Activated naive CD8-positive, alpha-beta T cell (primary cell): Measurements from ENCODE around the gene SLC22A5.

Experiments used
- H3K27ac Mint-ChIP-seq: one replicate; pipeline ENCODE4 v1.8.0; 2021; ENCODE audit warnings: mixed read lengths
- H3K27me3 Mint-ChIP-seq: one replicate; pipeline ENCODE4 v1.8.0; 2021; ENCODE audit warnings: mixed read lengths
- H3K36me3 Mint-ChIP-seq: one replicate; pipeline ENCODE4 v1.8.0; 2021; ENCODE audit warnings: mixed read lengths
- H3K4me1 Mint-ChIP-seq: one replicate; pipeline ENCODE4 v1.8.0; 2021; ENCODE audit warnings: low read depth, mixed read lengths
- H3K4me3 Mint-ChIP-seq: one replicate; pipeline ENCODE4 v1.8.0; 2021; ENCODE audit warnings: mild to moderate bottlenecking, mixed read lengths
- H3K9me3 Mint-ChIP-seq: one replicate; pipeline ENCODE4 v1.8.0; 2021; ENCODE audit warnings: low read depth, mixed read lengths

SLC22A5 gene

DNA sequence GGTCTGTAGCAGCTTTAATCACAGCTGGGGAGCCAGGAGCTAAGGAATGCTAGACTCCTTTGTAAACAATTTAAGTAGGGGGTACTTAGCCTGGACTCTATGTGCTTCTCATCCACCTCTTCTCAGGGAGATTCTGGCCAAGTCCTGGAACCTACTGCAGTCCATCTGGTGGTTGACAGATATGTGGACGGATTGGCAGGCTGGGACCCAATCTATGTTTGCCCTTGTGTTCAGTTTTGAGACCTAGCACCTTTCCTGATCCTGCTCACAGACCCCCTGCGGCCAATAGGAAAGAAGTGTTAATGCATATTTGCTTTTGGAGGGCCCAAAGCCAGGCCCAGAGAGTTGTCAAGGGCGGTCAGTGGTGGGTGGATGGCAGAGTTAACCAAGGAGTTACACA is 6.4 kb downstream of the SLC22A5 start:
- H3K9me3 Mint-ChIP-seq = no peaks in the 10 kb centered on the region
- H3K27ac Mint-ChIP-seq = no peak overlapping the region
- no peak overlapping the region for H3K4me3 Mint-ChIP-seq
- peaks cover 17% of the 10 kb centered on the region for H3K4me1 Mint-ChIP-seq
- no peaks in the 10 kb centered on the region for H3K27me3 Mint-ChIP-seq
- peaks cover 4% of the 10 kb centered on the region for H3K36me3 Mint-ChIP-seq

DNA sequence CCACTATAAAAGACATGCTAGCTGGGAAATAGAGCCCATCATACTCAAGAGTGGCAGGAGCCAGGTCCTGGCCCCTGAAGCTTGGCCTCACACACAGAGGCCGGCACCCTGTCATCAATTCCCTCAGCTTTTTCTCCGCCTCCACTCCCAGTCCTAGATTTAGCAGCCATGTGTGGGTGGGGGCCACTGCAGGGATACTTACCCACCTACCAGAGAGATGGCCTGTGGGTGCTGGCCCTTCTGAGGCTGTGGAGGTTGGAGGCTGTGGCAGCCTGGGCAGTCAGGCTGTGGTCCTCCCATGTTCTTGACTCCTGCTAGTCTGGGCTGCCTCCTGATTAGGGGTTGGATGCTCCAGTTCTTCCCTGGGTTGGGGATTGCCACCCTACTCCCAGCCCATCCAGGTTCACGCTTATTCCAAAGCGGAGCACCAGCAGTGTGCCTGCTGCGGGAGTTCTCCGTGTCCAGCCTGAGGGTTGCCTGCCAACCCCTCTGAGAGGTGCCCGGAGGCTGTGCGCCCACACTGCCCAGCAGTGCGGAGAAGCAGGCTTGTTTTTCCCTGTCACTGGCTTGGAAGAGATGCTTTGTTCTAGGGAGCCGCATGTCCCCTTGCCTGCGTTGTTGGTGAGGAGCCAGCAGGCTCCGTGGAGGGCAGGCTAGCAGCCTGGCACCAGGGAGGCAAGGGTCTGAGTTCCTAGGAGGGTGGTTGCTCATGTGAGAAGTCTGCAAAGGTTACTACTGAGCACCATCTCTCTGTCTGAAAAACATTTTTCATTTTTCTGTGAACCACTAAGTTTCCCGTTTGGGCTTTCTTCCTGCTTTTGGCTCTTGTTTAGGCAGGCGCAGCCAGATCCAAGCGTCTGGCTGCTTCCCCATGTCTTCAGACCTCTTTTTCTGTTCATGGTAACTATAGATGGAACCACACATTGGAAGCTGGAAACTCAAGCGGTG is 7.5 kb downstream of the SLC22A5 start:
- Mint-ChIP-seq H3K27ac (no peak overlapping the region), H3K9me3 (no peaks in the 10 kb centered on the region)

DNA sequence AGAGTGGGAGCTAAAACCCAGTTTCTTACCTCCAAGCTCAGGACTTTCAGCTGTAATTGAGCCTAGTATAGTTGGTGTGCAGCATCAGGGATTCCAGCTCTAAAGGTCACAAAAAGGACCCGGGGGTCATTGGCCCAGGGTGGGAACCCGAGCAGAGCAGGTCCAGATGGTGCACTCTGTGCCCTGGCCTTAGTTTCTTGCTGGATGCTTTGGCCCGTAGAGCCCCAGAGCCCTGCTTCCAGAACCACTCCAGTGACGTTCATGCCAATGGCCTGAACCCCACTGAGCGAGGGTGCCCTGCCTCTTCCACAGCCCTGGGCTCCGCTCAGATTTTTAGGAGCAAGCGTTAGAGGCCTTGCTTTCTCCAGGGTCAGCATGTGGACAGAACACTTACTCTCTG is 8.2 kb downstream of the SLC22A5 start:
- Mint-ChIP-seq H3K36me3 (peaks cover 4% of the 10 kb centered on the region), H3K4me3 (no peak overlapping the region), H3K4me1 (peaks cover 2% of the 10 kb centered on the region), H3K9me3 (no peaks in the 10 kb centered on the region), H3K27ac (no peak overlapping the region), H3K27me3 (no peaks in the 10 kb centered on the region)

More for the DNA sequence above, 7.5 kb downstream of the SLC22A5 start:
- Mint-ChIP-seq H3K4me3 (no peak overlapping the region), H3K27me3 (no peaks in the 10 kb centered on the region), H3K36me3 (peaks cover 4% of the 10 kb centered on the region), H3K4me1 (peaks cover 7% of the 10 kb centered on the region)

DNA sequence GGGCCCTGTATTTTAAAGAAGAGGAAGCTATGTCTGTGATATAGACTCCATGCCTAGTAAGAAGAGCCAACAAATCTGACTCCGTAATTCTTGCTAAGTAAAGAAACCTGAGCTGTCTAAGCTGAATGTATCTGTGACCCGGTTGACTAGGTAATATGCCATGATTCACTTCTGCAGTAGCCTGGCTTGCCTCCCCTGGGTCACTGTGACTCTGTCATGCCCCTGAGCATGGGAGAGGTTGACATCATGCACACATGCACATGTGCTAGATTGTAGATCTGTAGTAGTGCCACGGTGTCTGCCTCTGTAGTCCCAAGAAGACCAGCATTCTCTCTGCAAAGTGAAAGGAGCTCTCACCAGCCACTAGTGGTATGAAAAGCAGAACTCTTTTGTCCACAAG is 9.1 kb downstream of the SLC22A5 start:
- H3K27me3 Mint-ChIP-seq = no peaks in the 10 kb centered on the region
- H3K36me3 Mint-ChIP-seq = peaks cover 4% of the 10 kb centered on the region
- H3K4me3 Mint-ChIP-seq = no peak overlapping the region
- no peaks in the 10 kb centered on the region for H3K9me3 Mint-ChIP-seq
- H3K4me1 Mint-ChIP-seq = no peaks in the 10 kb centered on the region
- no peak overlapping the region for H3K27ac Mint-ChIP-seq

DNA sequence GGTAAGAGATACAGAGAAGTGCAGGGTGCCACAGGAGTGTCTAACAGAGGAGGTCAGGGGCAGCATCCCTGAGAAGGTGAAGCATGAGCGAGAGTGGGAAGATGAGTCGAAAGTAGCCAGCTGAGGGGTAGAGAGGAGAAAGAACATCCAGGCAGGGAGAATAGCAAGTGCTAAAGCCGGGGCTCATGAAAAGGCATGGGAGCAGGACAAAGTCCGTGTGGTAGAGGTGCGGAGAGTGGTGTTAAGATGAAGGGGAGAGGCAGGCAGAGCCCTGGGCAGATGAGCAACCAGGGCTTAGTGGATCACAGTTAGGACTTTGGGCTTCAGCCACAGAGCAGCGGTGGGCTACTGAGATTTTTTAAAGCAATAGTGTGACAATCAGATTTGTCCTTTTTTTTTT is 10.5 kb downstream of the SLC22A5 start:
- Mint-ChIP-seq H3K36me3 (peaks cover 4% of the 10 kb centered on the region), H3K9me3 (no peaks in the 10 kb centered on the region)

DNA sequence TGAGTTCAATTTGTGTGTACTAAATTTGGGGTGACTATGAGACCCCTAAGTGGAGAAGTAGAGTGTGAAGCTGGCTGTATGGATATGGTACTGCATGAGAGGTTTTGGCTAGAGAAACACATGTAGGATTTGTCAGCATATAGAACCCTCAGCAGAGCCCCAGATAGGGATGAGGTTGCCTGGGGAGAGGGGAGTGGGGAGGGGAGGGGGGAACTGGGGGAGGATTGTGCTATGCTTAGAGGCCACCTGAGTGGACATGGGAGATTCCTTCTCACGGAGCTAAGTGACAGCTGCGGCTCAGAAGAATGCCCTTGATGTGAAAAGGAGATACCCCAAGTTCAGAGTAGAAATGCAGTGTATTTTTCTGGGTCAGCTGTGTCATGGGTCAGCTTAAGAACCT is 11.2 kb downstream of the SLC22A5 start:
- peaks cover 7% of the 10 kb centered on the region for H3K4me1 Mint-ChIP-seq
- H3K36me3 Mint-ChIP-seq = peaks cover 4% of the 10 kb centered on the region
- H3K27me3 Mint-ChIP-seq = no peaks in the 10 kb centered on the region
- H3K4me3 Mint-ChIP-seq = no peak overlapping the region
- no peaks in the 10 kb centered on the region for H3K9me3 Mint-ChIP-seq
- no peak overlapping the region for H3K27ac Mint-ChIP-seq

More for the DNA sequence above, 10.5 kb downstream of the SLC22A5 start:
- no peak overlapping the region for H3K27ac Mint-ChIP-seq
- H3K4me3 Mint-ChIP-seq = no peak overlapping the region
- peaks cover under 1% of the 10 kb centered on the region for H3K4me1 Mint-ChIP-seq
- no peaks in the 10 kb centered on the region for H3K27me3 Mint-ChIP-seq

DNA sequence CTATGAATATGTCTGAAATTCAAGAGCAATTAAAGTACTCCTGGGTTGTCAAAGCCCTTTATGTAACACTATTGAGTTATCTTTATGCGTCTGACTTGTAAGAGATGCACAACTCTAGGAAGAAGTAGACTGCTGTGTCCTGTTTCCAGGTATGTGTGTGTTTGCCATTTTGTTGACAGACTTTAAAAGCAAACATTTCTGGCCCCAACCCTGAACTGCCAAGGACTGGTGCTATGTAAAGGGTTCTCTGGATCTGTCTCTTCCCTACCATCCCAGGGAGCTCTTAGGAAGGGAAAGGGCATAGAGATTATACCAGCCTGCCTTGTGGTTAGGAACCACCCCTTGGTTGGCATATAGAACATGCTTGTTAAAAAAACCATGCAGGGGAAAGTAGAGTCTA is 12.1 kb downstream of the SLC22A5 start:
- Mint-ChIP-seq H3K9me3 (no peaks in the 10 kb centered on the region), H3K36me3 (peaks cover 4% of the 10 kb centered on the region), H3K4me1 (peaks cover 14% of the 10 kb centered on the region), H3K27ac (no peak overlapping the region), H3K27me3 (no peaks in the 10 kb centered on the region), H3K4me3 (no peak overlapping the region)

DNA sequence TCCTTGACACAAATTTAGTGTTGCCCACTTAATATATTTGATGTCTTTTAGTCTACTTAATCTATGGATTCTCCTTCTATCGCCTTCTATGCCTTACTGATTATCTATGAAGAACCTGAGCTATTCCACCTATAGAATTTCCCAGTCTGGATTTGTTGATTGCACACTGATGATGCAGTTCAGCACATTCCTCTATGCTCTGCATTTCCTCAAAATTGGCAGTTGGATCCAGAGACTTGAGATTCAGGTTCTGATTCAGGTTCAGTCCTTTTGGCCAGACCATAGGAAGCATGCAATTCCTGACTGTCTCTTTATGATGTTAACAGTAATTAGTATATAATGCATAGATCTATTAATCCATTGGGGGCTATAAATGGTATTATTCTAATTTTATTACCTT is 13.8 kb downstream of the SLC22A5 start:
- no peaks in the 10 kb centered on the region for H3K9me3 Mint-ChIP-seq
- H3K27ac Mint-ChIP-seq = no peak overlapping the region
- peaks cover 4% of the 10 kb centered on the region for H3K36me3 Mint-ChIP-seq
- H3K4me3 Mint-ChIP-seq = no peak overlapping the region
- H3K27me3 Mint-ChIP-seq = no peaks in the 10 kb centered on the region
- H3K4me1 Mint-ChIP-seq = peaks cover 19% of the 10 kb centered on the region

DNA sequence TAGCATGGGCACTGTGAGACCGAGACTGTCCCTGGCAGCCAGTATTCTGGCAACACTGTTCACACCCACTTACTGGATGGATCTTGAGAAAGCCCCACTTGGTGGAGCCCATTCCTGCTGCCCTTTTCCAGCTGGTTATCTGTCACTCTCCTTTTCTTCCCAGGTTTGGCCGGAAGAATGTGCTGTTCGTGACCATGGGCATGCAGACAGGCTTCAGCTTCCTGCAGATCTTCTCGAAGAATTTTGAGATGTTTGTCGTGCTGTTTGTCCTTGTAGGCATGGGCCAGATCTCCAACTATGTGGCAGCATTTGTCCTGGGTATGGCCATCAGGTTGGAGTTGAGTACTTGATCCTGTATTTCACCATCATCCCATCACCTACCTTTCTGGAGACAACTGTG is 14.5 kb downstream of the SLC22A5 start:
- Mint-ChIP-seq H3K36me3 (no peaks in the 10 kb centered on the region), H3K27ac (no peak overlapping the region), H3K9me3 (no peaks in the 10 kb centered on the region), H3K27me3 (no peaks in the 10 kb centered on the region), H3K4me1 (peaks cover 19% of the 10 kb centered on the region), H3K4me3 (no peak overlapping the region)

DNA sequence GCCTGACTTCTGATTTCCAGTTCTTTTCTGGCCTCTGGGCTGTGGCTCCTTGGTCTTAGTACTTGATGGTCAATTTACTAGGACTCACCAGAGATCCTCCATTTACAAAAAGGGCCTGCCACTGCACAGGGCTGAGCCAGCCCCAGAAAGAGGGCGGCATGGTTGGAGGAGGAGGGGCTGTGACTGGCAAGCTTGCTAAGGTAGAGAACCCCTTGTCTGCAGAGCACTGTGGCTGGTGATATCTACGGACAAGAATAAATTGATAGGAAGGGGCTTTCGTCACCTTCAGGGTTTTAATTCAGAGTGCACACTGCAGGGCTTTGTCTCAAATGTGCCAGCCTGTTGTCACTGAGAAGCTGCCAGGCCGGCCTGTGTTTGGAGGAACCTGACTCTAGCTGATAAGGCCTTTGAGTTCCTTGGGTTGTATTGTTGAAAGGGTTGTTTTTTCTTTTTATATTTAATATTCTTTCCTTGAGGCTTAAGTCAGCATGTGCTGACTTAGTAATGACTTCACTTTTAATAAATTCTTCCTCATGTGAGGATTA is 15.1 kb downstream of the SLC22A5 start:
- Mint-ChIP-seq H3K4me3 (no peak overlapping the region), H3K4me1 (peaks cover 22% of the 10 kb centered on the region), H3K27ac (peak overlapping the region; percentile 1), H3K36me3 (no peaks in the 10 kb centered on the region), H3K9me3 (no peaks in the 10 kb centered on the region), H3K27me3 (no peaks in the 10 kb centered on the region)

DNA sequence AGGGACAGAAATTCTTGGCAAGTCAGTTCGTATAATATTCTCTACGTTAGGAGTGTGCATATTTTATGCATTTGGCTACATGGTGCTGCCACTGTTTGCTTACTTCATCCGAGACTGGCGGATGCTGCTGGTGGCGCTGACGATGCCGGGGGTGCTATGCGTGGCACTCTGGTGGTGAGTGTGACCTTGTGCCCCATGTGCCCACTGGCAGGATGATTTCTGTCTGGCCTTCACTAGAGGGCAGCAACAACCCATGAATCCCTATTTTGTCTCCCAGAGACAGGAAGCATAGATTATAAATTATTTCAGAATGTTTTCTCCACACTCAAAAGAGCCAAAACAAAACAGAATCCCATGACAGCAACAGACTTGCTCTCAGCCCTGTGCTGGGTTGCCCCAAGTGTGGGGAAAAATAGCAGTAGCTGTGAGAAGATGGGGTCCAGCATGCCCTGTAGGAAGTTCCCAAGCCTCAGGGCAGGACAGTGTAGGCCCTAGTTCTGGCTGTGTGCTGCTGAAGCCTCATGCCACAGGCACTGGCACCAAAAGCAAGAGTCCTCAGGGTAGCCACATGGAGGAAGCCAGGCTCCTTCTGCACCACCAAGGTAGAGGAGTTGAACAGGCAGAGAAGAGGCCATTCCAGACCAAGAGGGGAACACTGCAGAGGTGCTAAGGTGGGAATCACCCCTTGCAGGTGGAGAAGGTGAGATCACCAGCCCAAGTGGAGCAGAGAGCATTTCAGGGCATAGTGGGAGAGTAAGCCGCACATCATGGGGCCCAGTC is 16.0 kb downstream of the SLC22A5 start:
- H3K36me3 Mint-ChIP-seq = no peaks in the 10 kb centered on the region
- no peak overlapping the region for H3K4me3 Mint-ChIP-seq
- H3K27me3 Mint-ChIP-seq = no peaks in the 10 kb centered on the region
- no peaks in the 10 kb centered on the region for H3K9me3 Mint-ChIP-seq
- H3K4me1 Mint-ChIP-seq = peaks cover 30% of the 10 kb centered on the region
- H3K27ac Mint-ChIP-seq = peak overlapping the region; percentile 28

DNA sequence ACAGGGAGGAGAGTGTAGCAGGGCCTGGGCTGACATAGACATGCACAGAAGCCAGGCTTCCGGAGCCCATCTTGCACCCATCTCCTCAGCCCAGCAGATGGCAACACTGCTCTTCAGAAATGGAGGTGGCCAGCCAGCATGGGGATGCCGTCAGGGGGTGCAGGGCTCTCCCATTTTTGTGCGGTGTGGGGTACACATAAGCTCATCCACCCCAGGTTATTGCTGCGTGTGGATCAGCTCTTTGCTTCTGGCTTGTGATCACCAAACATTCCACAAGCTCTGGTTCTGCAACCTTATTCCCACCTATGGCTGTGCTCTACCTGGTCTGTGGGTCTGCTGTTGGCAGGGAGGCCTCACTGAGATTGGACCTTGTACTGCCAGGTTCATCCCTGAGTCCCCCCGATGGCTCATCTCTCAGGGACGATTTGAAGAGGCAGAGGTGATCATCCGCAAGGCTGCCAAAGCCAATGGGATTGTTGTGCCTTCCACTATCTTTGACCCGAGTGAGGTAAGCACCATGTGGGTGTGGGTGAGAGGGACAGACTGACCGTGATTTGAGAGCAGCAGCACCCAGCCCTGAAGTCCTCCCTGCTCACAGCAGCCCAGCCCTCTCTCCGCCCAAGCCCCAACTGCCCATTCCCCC is 17.3 kb downstream of the SLC22A5 start:
- Mint-ChIP-seq H3K4me3 (no peak overlapping the region), H3K27ac (peak overlapping the region; percentile 48), H3K36me3 (no peaks in the 10 kb centered on the region), H3K27me3 (no peaks in the 10 kb centered on the region), H3K9me3 (no peaks in the 10 kb centered on the region), H3K4me1 (peaks cover 30% of the 10 kb centered on the region)

DNA sequence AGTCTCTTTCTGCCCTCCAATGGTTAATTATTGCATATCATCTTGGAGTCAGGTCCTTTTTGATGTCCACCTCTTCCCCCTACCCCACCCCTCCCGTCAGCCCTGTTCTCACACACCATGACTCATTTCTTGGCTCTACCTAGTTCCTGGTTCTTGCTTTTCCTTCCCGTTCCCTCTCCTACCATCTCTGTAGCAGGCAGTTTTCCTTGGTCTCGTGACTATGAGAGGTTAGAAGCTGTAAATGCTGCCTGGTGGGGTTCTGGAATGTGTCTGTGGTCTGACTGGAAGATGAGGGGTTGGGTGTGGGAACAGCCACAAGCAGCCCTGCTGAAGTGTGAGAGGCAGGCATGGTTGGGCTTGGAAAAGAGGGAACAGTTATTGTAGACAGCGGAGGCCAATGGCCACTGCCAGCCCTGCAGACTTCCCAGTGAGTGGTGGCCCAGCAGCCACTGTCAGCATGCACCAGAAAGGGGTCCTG is 18.2 kb downstream of the SLC22A5 start:
- Mint-ChIP-seq H3K27ac (peak overlapping the region; percentile 41), H3K36me3 (no peaks in the 10 kb centered on the region), H3K9me3 (no peaks in the 10 kb centered on the region), H3K4me1 (peaks cover 34% of the 10 kb centered on the region), H3K27me3 (no peaks in the 10 kb centered on the region), H3K4me3 (no peak overlapping the region)

DNA sequence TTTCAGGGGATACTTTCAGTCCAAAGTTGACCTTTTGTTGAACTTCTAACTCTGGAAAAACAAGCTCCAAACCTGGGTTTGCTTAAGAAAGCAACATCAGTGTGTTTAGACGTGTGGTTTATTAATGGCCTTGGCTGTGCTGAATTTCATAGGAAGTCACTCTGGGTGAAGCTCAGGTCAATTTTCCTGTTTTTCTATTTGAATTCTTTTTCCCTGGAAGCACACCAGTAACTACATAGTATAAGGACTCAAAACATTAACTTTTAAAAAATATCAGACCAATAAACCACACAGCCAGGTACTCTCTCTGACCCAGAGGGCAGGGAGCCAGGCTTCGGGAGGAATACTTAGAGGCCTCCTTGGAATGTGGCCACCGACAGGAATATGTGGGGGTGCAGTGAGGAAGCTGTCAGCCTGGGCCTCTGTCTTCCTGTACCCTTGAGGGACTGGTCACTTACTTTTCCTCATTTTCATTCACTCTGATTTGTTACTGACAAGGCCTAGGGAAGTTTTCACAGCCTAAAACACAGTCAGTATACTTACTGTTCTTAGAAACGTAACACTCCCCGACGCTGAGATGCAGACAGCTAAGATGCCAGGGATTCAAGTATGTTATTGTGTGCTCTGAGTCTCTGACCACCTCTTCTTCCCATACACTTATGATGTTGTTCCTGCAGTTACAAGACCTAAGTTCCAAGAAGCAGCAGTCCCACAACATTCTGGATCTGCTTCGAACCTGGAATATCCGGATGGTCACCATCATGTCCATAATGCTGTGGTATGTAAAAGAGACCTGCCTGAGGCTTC is 18.9 kb downstream of the SLC22A5 start:
- no peaks in the 10 kb centered on the region for H3K9me3 Mint-ChIP-seq
- H3K4me1 Mint-ChIP-seq = peaks cover 42% of the 10 kb centered on the region
- H3K4me3 Mint-ChIP-seq = no peak overlapping the region
- no peaks in the 10 kb centered on the region for H3K36me3 Mint-ChIP-seq
- H3K27me3 Mint-ChIP-seq = no peaks in the 10 kb centered on the region
- H3K27ac Mint-ChIP-seq = no peak overlapping the region
